Stimulated activated CD8-positive, alpha-beta memory T cell treated with anti-CD3 and anti-CD28 coated beads, Interleukin-2, amount 100 ng/mL, for 1 hour (primary cell): ENCODE data around the gene POM121.
"Not testable (repeated sequence)": the region's sequence is repeated elsewhere in the genome, so short reads cannot be mapped to it uniquely, and the experiment has no call there.

Experiments used
- DNase-seq, 2 donors: peaks; one replicate each; pipeline ENCODE4 v3.0.0-alpha.2; 2020; ENCODE audit warnings: low read depth in 2 of 2

Gene POM121

DNA sequence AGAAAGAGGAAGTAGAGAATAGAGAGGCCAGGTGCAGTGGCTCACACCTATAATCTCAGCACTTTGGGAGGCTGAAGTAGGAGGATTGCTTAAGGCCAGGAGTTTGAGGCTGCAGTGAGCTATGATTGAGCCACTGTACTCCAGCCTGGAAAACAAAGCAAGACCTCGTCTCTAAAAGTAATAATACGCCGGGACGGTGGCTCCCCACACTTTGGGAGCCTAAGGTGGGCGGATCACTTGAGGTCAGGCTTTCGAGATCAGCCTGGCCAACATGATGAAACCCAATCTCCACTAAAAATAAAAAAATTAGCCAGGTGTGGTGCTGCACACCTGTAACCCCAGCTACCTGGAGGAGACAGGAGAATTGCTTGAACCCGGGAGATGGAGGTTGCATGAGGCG is 70.6 kb downstream of the POM121 start:
- DNase-seq, result not testable (repeated sequence)

DNA sequence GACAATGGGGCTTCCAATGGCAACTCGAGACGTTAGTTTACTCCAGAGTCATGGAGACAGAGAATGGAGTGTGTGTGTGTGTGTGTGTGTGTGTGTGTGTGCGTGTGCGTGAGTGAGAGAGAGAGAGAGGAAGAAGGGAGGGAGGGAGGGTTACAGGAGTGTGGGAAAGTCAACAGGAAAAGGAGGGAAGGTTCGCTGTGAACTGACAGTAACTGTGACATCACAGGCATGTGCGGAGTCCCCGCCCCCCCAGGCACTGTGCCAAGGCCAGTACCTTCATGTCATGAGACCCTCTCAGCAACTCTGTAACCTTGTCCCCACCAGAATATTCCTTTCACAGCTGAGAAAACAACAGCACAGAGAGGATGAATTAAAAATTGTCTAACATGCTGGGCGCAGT is 72.6 kb downstream of the POM121 start:
- not testable (repeated sequence) for DNase-seq

DNA sequence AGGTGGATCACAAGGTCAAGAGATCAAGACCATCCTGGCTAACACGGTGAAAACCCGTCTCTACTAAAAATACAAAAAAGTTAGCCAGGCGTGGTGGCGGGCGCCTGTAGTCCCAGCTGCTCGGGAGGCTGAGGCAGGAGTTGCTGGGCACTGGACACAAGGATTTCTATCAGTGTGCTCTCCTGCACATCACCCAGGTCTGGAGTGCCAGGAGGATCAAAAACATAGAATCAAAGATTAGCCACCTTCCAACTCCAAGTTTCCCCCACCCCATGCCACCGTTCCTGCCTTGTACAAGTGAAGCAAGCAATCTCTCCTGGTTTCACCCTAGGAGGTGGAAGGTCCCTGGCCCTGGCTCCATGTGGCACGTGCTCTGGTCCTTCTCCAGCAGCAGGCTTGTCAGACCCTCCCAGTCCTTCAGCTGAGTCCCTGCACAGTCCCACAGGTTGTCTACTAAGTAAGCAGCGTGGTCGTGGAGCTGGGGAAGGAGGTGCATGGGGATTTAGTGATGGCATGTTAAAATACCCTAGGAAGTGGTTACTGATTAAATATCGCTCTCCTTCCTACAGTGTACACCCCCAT is 73.1 kb downstream of the POM121 start:
- DNase-seq, result not testable (repeated sequence)
